HCT116 (cell line): Measurements from ENCODE around the gene ALG8.

Experiments used
- ELF1 ChIP-seq: IDR thresholded peaks from 2 replicates; pipeline ENCODE4 v1.6.1; 2012; ENCODE audit warnings: low read depth, borderline replicate concordance
- EZH2 ChIP-seq: fragments of 200-600 bp; sonication (generic); IDR thresholded peaks from 2 replicates; pipeline ENCODE4 v1.6.1; 2017; ENCODE audit warnings: antibody characterized with exemption, mixed run types
- EZH2phosphoT487 ChIP-seq: fragments of 200-600 bp; IDR thresholded peaks from 2 replicates; pipeline ENCODE4 v1.6.1; 2018; ENCODE audit warnings: antibody characterized with exemption, borderline replicate concordance
- FOSL1 ChIP-seq: IDR thresholded peaks from 2 replicates; pipeline ENCODE4 v1.6.1; 2012; ENCODE audit warnings: low read depth
- SRF ChIP-seq: IDR thresholded peaks from 2 replicates; pipeline ENCODE4 v1.6.1; 2012; ENCODE audit warnings: low read depth
- YY1 ChIP-seq: IDR thresholded peaks from 2 replicates; pipeline ENCODE4 v1.6.1; 2011; ENCODE audit warnings: low read length, low read depth, moderate library complexity, mild to moderate bottlenecking; ENCODE audit not compliant: insufficient replicate concordance; ENCODE audit errors: extremely low read depth
- TF ChIP-seq, protein P1 (sequence below): IDR thresholded peaks from 2 replicates; pipeline ENCODE4 v1.6.1; 2011; ENCODE audit warnings: mild to moderate bottlenecking, low read length, moderate library complexity; ENCODE audit not compliant: insufficient replicate concordance; ENCODE audit errors: extremely low read depth
- TF ChIP-seq, protein P2 (sequence below), 3 experiments: fragments of 200-600 bp in 1 of 3; sonication (generic) in 1 of 3; IDR thresholded peaks in 2 of 3; conservative IDR thresholded peaks in 1 of 3; 2 replicates each; pipeline ENCODE4 v1.5.1; 2012 to 2017; ENCODE audit warnings: low read depth in 2 of 3, low read length in 2 of 3, antibody characterized with exemption in 1 of 3, borderline replicate concordance in 1 of 3, control low read depth in 1 of 3, mild to moderate bottlenecking in 1 of 3, mixed read lengths in 1 of 3, mixed run types in 1 of 3, moderate library complexity in 1 of 3; ENCODE audit not compliant: insufficient read depth in 1 of 3

DNA sequence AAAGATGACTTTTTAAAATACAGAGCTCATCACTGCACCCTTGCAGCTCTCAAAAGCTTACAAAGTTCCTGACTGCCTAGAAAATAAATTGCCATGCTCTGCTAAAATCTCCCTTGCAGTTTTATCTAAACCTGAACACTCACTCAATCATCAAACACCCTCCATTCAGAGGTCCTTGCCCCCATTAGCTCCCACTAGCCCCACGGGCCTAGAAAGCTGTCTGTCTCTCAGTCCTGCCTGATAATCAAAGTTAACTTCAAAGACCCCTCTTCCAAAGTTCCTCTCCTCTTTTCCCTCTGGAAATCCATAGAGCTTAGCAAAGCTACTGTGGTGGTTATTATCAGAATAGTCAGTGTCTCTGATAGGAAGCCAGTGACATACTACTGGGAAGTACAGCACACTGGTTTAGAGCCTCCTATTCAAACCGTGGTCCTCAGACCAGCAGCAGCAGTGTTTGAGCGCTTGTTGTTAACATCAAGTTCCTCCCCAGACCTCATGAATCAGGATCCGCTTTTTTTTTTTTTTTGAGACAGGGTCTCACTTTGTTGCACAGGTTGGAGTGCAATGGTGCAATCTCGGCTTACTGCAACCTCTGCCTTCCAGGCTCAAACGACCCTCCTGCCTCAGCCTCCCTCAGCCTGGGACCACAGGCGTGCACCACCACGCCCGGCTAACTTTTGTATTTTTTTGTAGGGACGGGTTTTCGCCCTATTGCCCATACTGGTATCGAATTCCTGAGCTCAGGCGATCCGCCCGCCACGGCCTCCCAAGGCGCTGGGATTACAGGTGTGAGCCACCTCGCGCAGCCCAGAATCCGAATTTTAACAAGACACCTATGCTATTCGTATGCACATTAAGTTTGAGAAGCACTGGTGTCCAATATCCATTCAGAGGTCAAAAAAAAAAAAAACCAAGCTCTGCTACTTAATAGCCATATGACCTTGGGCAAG is 60.9 kb downstream of the ALG8 start:
- TF ChIP-seq EZH2phosphoT487 = no peak
- TF ChIP-seq, protein P1, sequence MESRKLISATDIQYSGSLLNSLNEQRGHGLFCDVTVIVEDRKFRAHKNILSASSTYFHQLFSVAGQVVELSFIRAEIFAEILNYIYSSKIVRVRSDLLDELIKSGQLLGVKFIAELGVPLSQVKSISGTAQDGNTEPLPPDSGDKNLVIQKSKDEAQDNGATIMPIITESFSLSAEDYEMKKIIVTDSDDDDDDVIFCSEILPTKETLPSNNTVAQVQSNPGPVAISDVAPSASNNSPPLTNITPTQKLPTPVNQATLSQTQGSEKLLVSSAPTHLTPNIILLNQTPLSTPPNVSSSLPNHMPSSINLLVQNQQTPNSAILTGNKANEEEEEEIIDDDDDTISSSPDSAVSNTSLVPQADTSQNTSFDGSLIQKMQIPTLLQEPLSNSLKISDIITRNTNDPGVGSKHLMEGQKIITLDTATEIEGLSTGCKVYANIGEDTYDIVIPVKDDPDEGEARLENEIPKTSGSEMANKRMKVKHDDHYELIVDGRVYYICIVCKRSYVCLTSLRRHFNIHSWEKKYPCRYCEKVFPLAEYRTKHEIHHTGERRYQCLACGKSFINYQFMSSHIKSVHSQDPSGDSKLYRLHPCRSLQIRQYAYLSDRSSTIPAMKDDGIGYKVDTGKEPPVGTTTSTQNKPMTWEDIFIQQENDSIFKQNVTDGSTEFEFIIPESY = no peak
- TF ChIP-seq EZH2 = no peak
- TF ChIP-seq, protein P2, sequence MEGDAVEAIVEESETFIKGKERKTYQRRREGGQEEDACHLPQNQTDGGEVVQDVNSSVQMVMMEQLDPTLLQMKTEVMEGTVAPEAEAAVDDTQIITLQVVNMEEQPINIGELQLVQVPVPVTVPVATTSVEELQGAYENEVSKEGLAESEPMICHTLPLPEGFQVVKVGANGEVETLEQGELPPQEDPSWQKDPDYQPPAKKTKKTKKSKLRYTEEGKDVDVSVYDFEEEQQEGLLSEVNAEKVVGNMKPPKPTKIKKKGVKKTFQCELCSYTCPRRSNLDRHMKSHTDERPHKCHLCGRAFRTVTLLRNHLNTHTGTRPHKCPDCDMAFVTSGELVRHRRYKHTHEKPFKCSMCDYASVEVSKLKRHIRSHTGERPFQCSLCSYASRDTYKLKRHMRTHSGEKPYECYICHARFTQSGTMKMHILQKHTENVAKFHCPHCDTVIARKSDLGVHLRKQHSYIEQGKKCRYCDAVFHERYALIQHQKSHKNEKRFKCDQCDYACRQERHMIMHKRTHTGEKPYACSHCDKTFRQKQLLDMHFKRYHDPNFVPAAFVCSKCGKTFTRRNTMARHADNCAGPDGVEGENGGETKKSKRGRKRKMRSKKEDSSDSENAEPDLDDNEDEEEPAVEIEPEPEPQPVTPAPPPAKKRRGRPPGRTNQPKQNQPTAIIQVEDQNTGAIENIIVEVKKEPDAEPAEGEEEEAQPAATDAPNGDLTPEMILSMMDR (IDR thresholded peaks at IDR 0.05 in 2 of 3, conservative IDR thresholded peaks at IDR 0.05 in 1 of 3; ENCODE audit: borderline replicate concordance in 1 of 3, insufficient read depth in 1 of 3, low read depth in 2 of 3, low read length in 2 of 3) = no peak
- no peak for TF ChIP-seq SRF
- TF ChIP-seq YY1 = no peak
- no peak for TF ChIP-seq ELF1
- no peak for TF ChIP-seq FOSL1
